HEK293 (cell line): ENCODE data around the gene PPFIA1.

Experiments used
- CTCF ChIP-seq: fragments of 450-650 bp; formaldehyde crosslinking; IDR thresholded peaks from 2 replicates; pipeline ENCODE4 v1.5.1; 2016; ENCODE audit warnings: missing biosample characterization, missing genetic modification characterization
- PRDM6 ChIP-seq: fragments of 450-650 bp; formaldehyde crosslinking; IDR thresholded peaks from 2 replicates; pipeline ENCODE4 v1.5.1; 2017; ENCODE audit warnings: missing biosample characterization, missing genetic modification characterization
- SP2 ChIP-seq: fragments of 450-650 bp; formaldehyde crosslinking; IDR thresholded peaks from 2 replicates; pipeline ENCODE4 v1.5.1; 2016; ENCODE audit warnings: missing biosample characterization, missing genetic modification characterization
- ZNF175 ChIP-seq: fragments of 450-650 bp; formaldehyde crosslinking; IDR thresholded peaks from 2 replicates; pipeline ENCODE4 v1.5.1; 2016; ENCODE audit warnings: missing biosample characterization, missing genetic modification characterization
- ZNF585B ChIP-seq: fragments of 450-650 bp; formaldehyde crosslinking; IDR thresholded peaks from 2 replicates; pipeline ENCODE4 v1.5.1; 2016; ENCODE audit warnings: missing biosample characterization, missing genetic modification characterization
- ZNF791 ChIP-seq: fragments of 450-650 bp; formaldehyde crosslinking; IDR thresholded peaks from 2 replicates; pipeline ENCODE4 v1.5.1; 2016; ENCODE audit warnings: missing biosample characterization, missing genetic modification characterization

- TF ChIP-seq ZNF585B (tag by site-specific recombination), result no peak
- TF ChIP-seq ZNF791 (tag by site-specific recombination), result no peak
- no peak for TF ChIP-seq ZNF175 (tag by site-specific recombination)
- no peak for TF ChIP-seq CTCF (tag by site-specific recombination)
- no peak for TF ChIP-seq SP2 (tag by site-specific recombination)
- no peak for TF ChIP-seq PRDM6 (tag by site-specific recombination)
Observed at GRCh38 chr11:70429428-70429705, 158.9 kb downstream of the PPFIA1 start.
